Umbilical cord (tissue), 2 donors: ENCODE data around the gene OBI1. TPM values are rescaled to one million over a fixed set of nuclear protein-coding genes. Genes with fewer than 3 reads are reported as not detected.

Source experiments
- DNase-seq: peaks from one replicate; pipeline ENCODE4 v3.0.0-alpha.2; 2015; ENCODE audit warnings: low spot score
- total RNA-seq: library from RNA; depleted of rRNA; stranded (reverse); fragments of >200 nt; gene quantifications from one replicate; pipeline ENCODE4 v1.2.3, GENCODE V29; 2014; ENCODE audit warnings: low replicate concordance; ENCODE audit not compliant: insufficient read depth

The OBI1 gene
- total RNA-seq, 1 donor from 2014 or later, result 18.1 TPM

GRCh38 chr13:78587395-78587794, 71.6 kb downstream of the OBI1 start:
- no peak for DNase-seq

DNA sequence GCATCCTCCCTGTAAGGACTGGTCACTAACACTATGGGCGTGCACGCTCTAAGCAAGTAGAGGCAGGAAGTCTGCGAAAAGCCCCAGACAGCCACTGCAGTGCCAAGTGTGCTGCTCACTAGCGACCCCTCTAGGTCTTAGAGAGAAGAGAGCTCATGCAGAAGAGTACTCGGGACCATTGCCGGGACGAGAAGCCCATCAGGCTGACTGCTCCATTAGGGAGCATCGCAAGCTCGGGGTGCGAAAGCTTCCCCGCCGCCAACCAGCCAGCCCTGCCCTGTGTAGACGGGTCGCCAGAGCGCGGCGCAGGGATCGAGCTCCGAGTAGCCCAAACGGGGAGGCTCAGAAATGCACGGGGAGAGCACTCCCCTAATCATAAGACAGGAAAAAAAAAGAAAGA, 72.2 kb downstream of the OBI1 start:
- DNase-seq, result no peak

- DNase-seq, result no peak
These were observed 82.7 kb downstream of the OBI1 start for GRCh38 chr13:78576261-78576660.

GRCh38 chr13:78572459-78572858, 86.5 kb downstream of the OBI1 start:
- no peak for DNase-seq

GRCh38 chr13:78569029-78569428, 89.9 kb downstream of the OBI1 start:
- DNase-seq, result no peak

- no peak for DNase-seq
These were observed 92.3 kb downstream of the OBI1 start for GRCh38 chr13:78566631-78567030.

Other genes starting within 250 kb of the OBI1 start
- 1.2 TPM for gene POU4F1, start 55.6 kb downstream of the OBI1 start, total RNA-seq